PC-9 (cell line): Measurements from ENCODE around the gene FKBP1A. TPM values are rescaled to one million over a fixed set of nuclear protein-coding genes. Genes with fewer than 3 reads are reported as not detected.

Experiments
- BruUV-seq: library from RNA; stranded (reverse); fragments of 400-500 nt; replicated peaks from 2 replicates; lab custom pipeline; 2021; lab: Mats Ljungman, UMichigan
- CTCF ChIA-PET: fragments of 300-600 bp; sonication (Branson Sonifier 250); formaldehyde crosslinking; loops from one replicate; lab custom pipeline; 2022; ENCODE audit warnings: antibody characterized with exemption; lab: Charles Lee
- POLR2A ChIA-PET: fragments of 300-600 bp; sonication (Branson Sonifier 250); formaldehyde crosslinking; loops from one replicate; lab custom pipeline; 2022; ENCODE audit warnings: antibody characterized with exemption; ENCODE audit not compliant: unreplicated experiment; lab: Charles Lee
- DNase-seq, 2 experiments: peaks; one replicate each; pipeline versions ENCODE4 v3.0.0 to v3.0.0-alpha.2; 2015 to 2022; ENCODE audit warnings: mixed read lengths in 1 of 2
- H2AFZ ChIP-seq: fragments of 200-600 bp; sonication (generic); 2 replicates; pipeline ENCODE4 v1.8.1; 2017; ENCODE audit warnings: antibody characterized with exemption
- H3F3A ChIP-seq: fragments of 200-600 bp; sonication (generic); 2 replicates; pipeline ENCODE4 v1.8.1; 2017; ENCODE audit warnings: antibody characterized with exemption, mild to moderate bottlenecking, low read depth; ENCODE audit not compliant: insufficient read depth
- H3K27ac ChIP-seq: fragments of 200-600 bp; sonication (generic); 2 replicates; pipeline ENCODE4 v1.6.1; 2016; ENCODE audit warnings: mixed run types
- H3K27me3 ChIP-seq: fragments of 200-600 bp; sonication (generic); 2 replicates; pipeline ENCODE4 v1.6.1; 2016; ENCODE audit warnings: low read depth, mixed run types; ENCODE audit not compliant: insufficient read depth
- H3K36me3 ChIP-seq: fragments of 200-600 bp; sonication (generic); 2 replicates; pipeline ENCODE4 v1.6.1; 2016; ENCODE audit warnings: low read depth, mixed run types
- H3K4me1 ChIP-seq: fragments of 200-600 bp; sonication (generic); replicated peaks from 2 replicates; pipeline ENCODE4 v1.6.1; 2016; ENCODE audit warnings: mixed run types; ENCODE audit not compliant: insufficient read depth
- H3K4me2 ChIP-seq: fragments of 200-600 bp; sonication (generic); 2 replicates; pipeline ENCODE4 v1.6.1; 2017; ENCODE audit warnings: mixed run types
- H3K4me3 ChIP-seq: fragments of 200-600 bp; sonication (generic); 2 replicates; pipeline ENCODE4 v1.6.1; 2016; ENCODE audit warnings: mixed run types
- H3K79me2 ChIP-seq: fragments of 200-600 bp; sonication (generic); 2 replicates; pipeline ENCODE4 v1.6.1; 2017; ENCODE audit warnings: low read depth, mixed run types
- H3K9me2 ChIP-seq: fragments of 200-600 bp; sonication (generic); 2 replicates; pipeline ENCODE4 v1.8.1; 2017; ENCODE audit warnings: mild to moderate bottlenecking; ENCODE audit not compliant: insufficient read depth
- H3K9me3 ChIP-seq: fragments of 200-600 bp; sonication (generic); 2 replicates; pipeline ENCODE4 v1.8.1; 2016; ENCODE audit warnings: low read depth; ENCODE audit not compliant: insufficient read depth
- H4K20me1 ChIP-seq: fragments of 200-600 bp; sonication (generic); 2 replicates; pipeline ENCODE4 v1.8.1; 2017; ENCODE audit not compliant: insufficient read depth
- CTCF ChIP-seq: fragments of 200-600 bp; sonication (generic); conservative IDR thresholded peaks from 2 replicates; pipeline ENCODE4 v1.6.1; 2017; ENCODE audit warnings: mixed run types, antibody characterized with exemption, mild to moderate bottlenecking, moderate library complexity
- EZH2 ChIP-seq: fragments of 200-600 bp; sonication (generic); IDR thresholded peaks from 2 replicates; pipeline ENCODE4 v1.8.0; 2017; ENCODE audit warnings: antibody characterized with exemption, low read depth
- intact Hi-C: fragments of 100-400 bp; cut with micrococcal nuclease; formaldehyde crosslinking; loops from one replicate; pipeline ENCODE4 v1.10.0; 2022; ENCODE audit not compliant: unreplicated experiment
- total RNA-seq: library from RNA; stranded (reverse); gene quantifications from 2 replicates; pipeline ENCODE4 v1.2.3, GENCODE V29; 2021

FKBP1A gene
- total RNA-seq, 1 experiment from 2014 or later: 320 TPM

DNA sequence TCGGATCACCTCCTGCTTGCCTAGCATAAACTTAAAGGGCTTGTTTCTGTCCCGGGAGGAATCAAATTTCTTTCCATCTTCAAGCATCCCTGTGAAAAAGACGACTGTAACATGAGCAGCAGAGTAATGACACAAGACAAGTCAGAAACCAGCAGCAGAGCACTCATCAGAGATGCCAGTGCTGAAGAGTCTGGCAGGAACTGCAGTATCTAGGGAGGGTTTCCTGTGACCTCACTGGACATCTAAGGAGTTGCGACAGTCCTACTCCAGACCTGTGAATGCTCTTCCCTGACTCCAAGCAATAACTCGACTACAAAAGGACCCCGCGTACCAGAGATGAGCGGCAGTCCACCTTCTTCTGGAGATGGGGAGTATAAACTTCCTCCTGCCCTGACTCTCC, 17.3 kb downstream of the FKBP1A start:
- no peak overlapping the region for H2AFZ ChIP-seq
- TF ChIP-seq EZH2 (no peak), CTCF (no peak)
- intact Hi-C loops: loop anchor here (5.0 kb wide), 1 partner anchor 48 kb away; the partner anchor contains the start of gene SDCBP2
- peaks cover 79% of the 10 kb centered on the region for H4K20me1 ChIP-seq
- DNase-seq: no peak
- ChIA-PET CTCF (no interaction called here), POLR2A (no interaction called here)
- no peak overlapping the region for H3K4me2 ChIP-seq
- peaks cover 32% of the 10 kb centered on the region for H3K36me3 ChIP-seq
- peaks cover 31% of the 10 kb centered on the region for H3K4me1 ChIP-seq
- H3F3A ChIP-seq: peaks cover 65% of the 10 kb centered on the region
- no peaks in the 10 kb centered on the region; the same call in 1 of the 2 replicates for H3K9me3 ChIP-seq
- no TSS peak for BruUV-seq
- H3K27ac ChIP-seq: no peak overlapping the region
- H3K9me2 ChIP-seq: no peaks in the 10 kb centered on the region
- H3K79me2 ChIP-seq: peaks cover 92% of the 10 kb centered on the region
- H3K4me3 ChIP-seq: no peak overlapping the region
- H3K27me3 ChIP-seq: no peaks in the 10 kb centered on the region

DNA sequence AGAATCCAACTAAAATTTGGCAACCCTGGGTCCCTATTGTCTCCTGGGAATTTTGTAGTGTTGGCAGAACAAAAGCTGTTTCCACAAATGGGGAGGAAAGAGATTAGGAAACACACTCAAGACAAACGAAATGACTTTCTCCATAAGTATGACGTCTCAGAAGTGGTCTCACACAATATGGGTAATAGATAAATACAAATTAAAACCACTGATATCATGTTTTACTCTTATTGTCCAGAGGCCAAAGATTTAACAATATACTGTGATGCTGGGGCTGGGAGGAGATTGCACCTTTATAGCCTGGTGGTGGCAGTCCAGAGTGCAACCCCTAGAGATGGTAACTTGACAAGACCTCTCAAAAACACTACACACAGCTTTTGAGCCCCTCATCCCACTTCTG, 18.6 kb downstream of the FKBP1A start:
- Histone ChIP-seq H3K9me3 (no peaks in the 10 kb centered on the region; the same call in 1 of the 2 replicates), H3K36me3 (peaks cover 32% of the 10 kb centered on the region)
- intact Hi-C loops: no loop called here

DNA sequence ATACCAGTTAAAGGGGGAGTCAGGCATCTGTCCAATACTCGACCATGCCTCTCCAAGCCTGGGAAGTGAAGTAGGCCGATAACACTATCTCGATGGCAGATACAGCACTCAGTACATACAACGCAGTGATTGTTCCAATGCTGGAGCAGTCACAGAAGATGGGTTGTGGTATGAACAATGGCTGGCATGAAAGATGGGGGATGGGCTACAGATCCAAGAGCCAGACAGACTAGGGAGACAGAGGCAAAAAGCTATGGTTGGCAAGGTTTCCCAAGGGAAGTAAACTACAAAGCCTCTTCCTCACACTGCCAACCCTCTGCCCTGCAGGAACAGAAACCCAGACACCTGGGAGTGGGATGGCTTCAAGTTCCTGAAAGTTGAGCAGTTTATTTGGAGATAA, 19.2 kb downstream of the FKBP1A start:
- H2AFZ ChIP-seq: no peak overlapping the region
- H3K27me3 ChIP-seq: no peaks in the 10 kb centered on the region
- intact Hi-C loops: no loop called here
- no peak overlapping the region for H3K27ac ChIP-seq
- H3K9me3 ChIP-seq: no peaks in the 10 kb centered on the region; the same call in 1 of the 2 replicates
- peaks cover 78% of the 10 kb centered on the region for H3K79me2 ChIP-seq
- peaks cover 62% of the 10 kb centered on the region for H3F3A ChIP-seq
- H3K4me2 ChIP-seq: no peak overlapping the region
- TF ChIP-seq EZH2: no peak
- TF ChIP-seq CTCF: no peak
- H4K20me1 ChIP-seq: peaks cover 63% of the 10 kb centered on the region
- no TSS peak for BruUV-seq
- no peaks in the 10 kb centered on the region for H3K9me2 ChIP-seq
- no peak for DNase-seq
- peaks cover 17% of the 10 kb centered on the region for H3K4me1 ChIP-seq
- POLR2A ChIA-PET: interaction anchor here (0.6 kb wide), 1 partner anchor 73 kb away, joined by 3 read pairs; no protein-coding TSS in a partner anchor
- CTCF ChIA-PET: no interaction called here
- H3K36me3 ChIP-seq: peaks cover 32% of the 10 kb centered on the region
- H3K4me3 ChIP-seq: no peak overlapping the region

More for the DNA sequence above, 18.6 kb downstream of the FKBP1A start:
- H4K20me1 ChIP-seq: peaks cover 68% of the 10 kb centered on the region
- DNase-seq: no peak
- TF ChIP-seq CTCF (no peak), EZH2 (no peak)
- no TSS peak for BruUV-seq
- H3K4me3 ChIP-seq: no peak overlapping the region
- H3K27ac ChIP-seq: no peak overlapping the region
- POLR2A ChIA-PET: interaction anchor here (0.6 kb wide), 1 partner anchor 42 kb away, joined by 5 read pairs; no protein-coding TSS in a partner anchor
- peaks cover 23% of the 10 kb centered on the region for H3K4me1 ChIP-seq
- H3K4me2 ChIP-seq: no peak overlapping the region
- no peaks in the 10 kb centered on the region for H3K27me3 ChIP-seq
- H3K79me2 ChIP-seq: peaks cover 84% of the 10 kb centered on the region
- no peak overlapping the region for H2AFZ ChIP-seq
- no peaks in the 10 kb centered on the region for H3K9me2 ChIP-seq
- CTCF ChIA-PET: no interaction called here
- H3F3A ChIP-seq: peaks cover 65% of the 10 kb centered on the region
